ENCODE results near the gene SLAMF8.

Gene SLAMF8

DNA sequence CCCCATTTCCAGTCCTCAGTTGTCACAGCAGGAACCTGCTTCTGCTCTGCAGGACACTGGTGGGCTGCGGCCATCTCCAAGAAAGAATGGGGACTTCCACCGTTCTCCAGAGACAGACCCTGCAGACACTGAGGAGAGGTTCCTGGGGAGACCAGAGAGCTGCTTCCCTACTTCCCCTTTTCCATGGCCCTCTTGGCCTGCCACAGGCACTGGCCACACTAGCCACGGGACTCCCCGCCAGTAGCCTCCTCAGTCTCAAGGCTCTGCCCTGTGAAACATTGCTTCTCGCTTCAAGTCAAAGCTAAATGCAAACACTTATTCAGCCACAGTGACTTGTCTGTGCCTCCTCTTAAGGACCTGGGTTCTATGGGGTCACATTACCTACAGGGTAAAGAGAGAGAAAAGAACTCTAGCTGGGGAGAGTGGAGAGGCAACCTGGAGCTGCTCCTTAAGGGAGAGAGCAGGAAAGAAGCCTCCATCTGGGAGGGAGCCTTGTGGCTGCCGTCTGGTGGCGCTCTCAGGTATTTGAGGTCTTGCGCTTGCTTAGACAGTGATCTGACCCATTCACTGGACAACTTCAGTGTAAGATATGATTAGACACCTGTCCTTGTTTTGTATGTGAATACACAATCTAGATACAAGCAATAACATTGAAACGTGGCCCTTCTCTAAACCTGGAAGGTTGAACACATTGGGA lies 5.4 kb upstream of the SLAMF8 start:
- no peak for DNase-seq (ENCODE audit: low read depth)

DNA sequence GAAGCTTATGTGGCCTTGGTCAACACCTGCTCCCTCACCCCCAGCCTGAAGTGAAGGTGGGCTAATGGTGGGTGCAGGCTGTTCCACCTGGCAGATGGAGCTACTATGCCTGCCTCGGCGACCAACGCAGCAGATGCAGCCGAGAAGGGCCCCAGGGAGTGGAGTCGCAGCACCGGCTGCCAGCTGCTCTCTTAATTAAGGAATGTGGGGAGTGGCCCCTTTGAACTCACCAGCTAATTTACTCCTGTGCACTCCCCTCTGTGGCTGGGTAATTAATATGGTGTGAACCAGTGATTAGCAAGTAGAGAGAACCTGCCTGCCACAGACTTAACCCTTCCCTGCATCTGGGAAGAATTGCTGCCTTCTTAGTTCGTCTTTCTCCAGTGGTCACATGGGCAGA lies 3.3 kb upstream of the SLAMF8 start:
- DNase-seq (ENCODE audit: low read depth) = no peak

- DNase-seq (ENCODE audit: low read depth) = no peak
Observed at GRCh38 chr1:159825564-159825963, 1.1 kb upstream of the SLAMF8 start.

DNA sequence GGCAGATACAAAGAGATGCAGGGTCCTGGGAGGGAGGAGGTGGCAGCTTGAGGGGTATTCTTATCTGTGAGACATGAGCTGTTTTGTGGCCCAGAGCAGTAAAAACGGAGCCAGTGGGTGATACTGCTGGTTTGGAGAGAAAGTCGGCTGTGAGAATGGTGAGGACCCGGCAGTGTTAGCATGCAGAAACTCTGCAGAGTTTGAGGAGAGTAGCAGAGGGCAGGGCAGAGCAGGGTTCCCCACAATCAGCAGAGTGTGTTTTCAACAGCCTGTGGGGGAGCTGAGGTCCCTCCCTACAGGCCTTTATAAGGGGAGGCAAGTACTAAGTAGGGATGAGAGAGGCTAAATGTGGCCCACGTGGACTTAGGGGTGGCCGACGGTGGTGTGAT lies 423 bp downstream of the SLAMF8 start:
- DNase-seq (ENCODE audit: low read depth) = no peak

DNA sequence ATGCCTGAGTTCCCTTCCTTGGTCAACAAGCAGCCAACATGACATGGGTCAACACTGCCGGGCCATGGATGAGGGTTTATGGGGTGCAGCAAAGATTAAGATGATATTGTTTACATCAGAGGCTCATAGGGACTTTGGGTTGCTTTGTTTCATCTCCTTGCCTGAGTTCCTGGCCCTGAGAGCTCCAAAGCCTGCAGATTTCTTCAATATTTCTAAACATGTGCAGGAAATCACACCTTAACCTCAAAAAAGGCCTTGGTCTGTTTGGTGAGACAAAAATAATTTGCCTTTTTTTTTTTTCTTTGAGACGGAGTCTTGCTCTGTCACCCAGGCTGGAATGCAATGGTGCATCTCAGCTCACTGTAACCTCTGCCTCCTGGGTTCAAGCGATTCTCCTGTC lies 876 bp downstream of the SLAMF8 start:
- no peak for DNase-seq (ENCODE audit: low read depth)

DNA sequence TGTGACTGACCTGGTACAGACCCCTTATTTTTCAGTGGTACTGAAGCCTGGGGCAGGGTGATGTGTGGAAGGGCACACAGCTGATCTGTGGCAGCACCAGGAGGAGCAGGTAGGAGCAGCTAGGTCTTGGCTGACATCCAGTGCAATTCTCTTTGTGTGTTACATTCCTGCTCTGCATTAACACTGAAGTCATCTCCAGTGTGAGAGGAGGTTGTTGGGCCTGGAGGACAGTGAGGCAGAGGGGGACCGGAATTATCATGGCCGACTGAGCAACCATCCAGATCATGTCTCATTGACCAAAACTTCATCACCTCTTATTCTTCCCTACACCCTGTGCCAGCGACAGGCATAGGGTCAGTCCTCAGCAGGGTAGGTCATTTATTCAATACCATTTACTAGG lies 1.5 kb downstream of the SLAMF8 start:
- DNase-seq (ENCODE audit: low read depth) = no peak

- DNase-seq (ENCODE audit: low read depth) = no peak
Observed at GRCh38 chr1:159828581-159829272, 2.1 kb downstream of the SLAMF8 start.

DNA sequence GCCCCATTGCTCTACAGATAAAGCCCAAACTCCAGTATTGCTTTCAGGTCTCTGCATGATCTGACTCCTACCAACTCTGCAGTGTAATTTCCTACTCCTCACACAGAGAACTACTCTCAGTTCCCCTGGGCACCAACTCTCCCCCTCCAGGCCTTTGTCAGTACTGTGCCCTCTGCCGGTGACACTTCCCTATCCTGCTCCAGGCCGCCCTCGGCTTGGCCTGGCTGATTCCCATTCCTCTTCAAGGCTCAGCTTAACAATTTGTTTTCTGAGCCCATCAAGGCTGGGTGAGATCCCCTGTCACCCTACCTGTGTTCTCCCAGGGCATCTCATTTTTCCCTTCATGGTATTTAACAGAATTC lies 2.6 kb downstream of the SLAMF8 start:
- DNase-seq (ENCODE audit: low read depth) = no peak

GRCh38 chr1:159829822-159830465 lies 3.3 kb downstream of the SLAMF8 start:
- DNase-seq (ENCODE audit: low read depth) = no peak

DNA sequence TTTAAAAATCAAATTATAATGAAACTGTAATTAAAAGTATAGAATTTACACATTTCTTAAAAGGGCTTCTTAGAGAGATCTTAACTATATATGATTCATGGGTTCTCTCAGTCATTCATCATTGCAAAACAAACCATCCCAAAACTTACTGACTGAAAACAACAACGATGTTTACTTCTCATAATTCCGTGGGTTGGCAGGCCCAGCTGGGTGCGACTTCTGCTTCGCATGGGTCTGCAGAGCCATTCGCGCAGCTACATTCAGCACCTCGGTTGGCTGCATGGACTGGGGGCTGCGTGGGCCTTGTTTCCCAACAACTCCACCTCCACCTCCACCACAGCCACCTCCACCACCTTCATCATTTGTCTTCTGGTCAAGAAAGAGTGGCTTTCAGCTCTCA lies 4.0 kb downstream of the SLAMF8 start:
- no peak for DNase-seq (ENCODE audit: low read depth)

GRCh38 chr1:159831412-159832141 lies 4.9 kb downstream of the SLAMF8 start:
- DNase-seq (ENCODE audit: low read depth) = no peak

DNA sequence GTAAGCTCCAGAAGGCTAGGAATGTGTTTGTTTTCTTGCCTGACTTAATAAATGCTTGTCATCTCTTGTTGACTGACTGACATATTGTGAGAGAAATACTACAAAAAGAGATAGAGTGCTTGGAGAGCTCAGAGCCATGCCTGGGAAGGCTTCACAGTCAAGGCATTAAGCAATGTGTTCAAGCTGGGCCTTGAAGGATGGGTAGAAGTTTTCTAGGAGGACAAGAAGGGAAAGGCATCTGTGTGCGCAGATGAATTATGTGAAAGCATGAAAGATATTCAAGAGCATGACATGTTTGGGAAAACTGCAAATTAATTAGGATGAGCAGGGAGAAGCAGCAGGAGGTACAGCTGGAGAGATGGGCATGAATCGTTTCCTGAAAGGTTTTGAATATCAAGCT lies 5.6 kb downstream of the SLAMF8 start:
- DNase-seq (ENCODE audit: low read depth) = no peak

- no peak for DNase-seq (ENCODE audit: low read depth)
Observed at GRCh38 chr1:159835356-159835755, 8.7 kb downstream of the SLAMF8 start.

GRCh38 chr1:159835862-159836525 lies 9.3 kb downstream of the SLAMF8 start:
- no peak for DNase-seq (ENCODE audit: low read depth)

GRCh38 chr1:159838715-159839114 lies 12.0 kb downstream of the SLAMF8 start:
- DNase-seq (ENCODE audit: low read depth) = no peak

DNA sequence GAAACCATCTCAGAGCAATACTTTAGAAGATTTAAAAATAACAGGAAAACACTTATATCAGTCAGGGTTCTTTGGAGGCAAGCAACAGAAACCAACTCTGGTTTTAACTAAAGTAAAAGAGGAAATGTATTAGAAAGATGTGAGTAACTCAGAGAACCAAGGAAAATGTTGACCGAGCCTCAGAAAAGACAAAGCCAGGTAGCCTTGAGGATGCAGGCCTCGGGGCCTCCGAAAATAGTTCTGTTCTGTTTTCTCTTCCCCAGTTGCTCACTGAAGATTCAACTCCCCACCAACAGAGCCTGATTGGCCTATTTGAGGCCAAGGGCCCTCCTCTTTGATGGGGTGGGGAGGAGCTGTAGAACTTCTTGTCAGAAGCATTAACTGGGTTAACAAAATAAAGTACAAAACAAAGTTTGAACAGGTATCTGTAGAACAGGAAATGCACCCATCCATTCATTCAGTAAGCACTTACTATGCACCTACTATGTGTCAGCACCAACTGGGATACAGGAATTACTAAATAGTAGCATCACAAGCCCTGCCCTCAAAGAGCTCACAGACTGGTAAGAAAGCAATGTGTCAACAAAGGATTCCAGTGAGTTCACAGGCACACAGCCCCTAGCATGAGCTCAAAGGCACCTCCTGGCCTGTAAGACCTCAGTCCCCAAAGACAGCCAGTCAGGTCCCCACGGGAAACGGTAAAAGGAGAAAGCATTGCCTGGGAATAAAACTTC lies 12.6 kb downstream of the SLAMF8 start:
- DNase-seq (ENCODE audit: low read depth) = no peak

- DNase-seq (ENCODE audit: low read depth) = no peak
Observed at GRCh38 chr1:159841749-159842148, 15.1 kb downstream of the SLAMF8 start.

GRCh38 chr1:159843459-159843858 lies 16.8 kb downstream of the SLAMF8 start:
- DNase-seq (ENCODE audit: low read depth) = no peak

DNA sequence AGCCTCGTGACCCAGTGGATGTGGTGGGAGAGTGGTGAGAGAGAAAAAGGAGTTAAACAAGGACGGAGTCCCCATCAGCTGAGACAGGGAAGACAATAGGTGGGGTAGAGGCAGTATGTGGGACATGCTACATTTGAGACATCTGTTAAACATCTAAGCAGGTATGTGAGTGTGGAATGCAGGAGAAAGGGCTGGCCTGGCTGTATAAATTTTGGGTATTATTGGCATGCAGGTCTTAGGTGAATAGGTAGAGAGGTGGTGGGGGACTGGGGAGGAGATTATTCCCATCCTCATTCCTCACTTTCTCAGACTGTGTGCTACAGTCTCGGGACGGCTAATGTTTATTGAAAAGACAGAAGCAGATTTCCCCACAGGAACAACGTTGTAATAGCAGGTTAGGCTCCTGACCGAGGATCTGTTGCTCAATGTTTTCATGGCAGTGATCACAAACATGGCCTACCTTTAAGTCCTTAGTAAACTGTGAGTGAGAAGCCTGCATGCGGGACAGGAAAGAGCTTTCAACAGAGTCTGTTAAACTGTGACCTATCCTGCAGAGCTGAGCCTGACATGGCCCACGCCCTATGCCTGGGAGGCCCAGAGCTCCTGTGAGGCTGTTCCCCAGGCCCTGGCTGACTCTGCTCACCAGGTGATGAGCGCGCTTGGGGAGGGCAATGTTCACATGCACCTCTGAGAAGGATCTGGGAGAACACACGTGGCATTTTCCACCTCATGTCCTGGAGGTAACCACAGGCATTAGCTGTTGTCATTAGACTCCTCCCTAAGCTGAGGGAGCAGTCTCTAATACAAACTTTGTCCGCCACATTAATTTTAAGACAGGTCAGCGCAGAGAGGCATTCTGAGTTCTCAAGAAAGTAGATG lies 19.3 kb downstream of the SLAMF8 start:
- no peak for DNase-seq (ENCODE audit: low read depth)

DNA sequence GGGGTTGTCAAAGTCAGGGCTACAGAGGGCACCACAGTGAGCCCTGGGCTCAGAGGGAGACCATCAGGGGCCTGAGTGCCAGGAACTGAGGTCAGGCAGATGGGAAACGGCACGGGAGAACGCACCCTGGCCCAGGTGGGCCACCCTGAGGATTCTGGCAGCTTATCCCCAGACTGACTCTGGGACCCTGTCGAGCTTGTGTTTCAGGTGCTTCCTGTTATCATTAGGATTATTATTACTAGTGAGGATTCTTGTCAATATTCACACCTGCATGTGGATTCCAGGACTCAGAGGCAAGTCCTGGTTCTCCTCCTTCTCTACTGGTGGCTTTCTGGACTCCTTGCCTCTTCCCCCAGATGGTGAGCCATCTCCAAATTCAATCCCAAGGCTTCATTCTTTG lies 20.6 kb downstream of the SLAMF8 start:
- DNase-seq (ENCODE audit: low read depth) = no peak

DNA sequence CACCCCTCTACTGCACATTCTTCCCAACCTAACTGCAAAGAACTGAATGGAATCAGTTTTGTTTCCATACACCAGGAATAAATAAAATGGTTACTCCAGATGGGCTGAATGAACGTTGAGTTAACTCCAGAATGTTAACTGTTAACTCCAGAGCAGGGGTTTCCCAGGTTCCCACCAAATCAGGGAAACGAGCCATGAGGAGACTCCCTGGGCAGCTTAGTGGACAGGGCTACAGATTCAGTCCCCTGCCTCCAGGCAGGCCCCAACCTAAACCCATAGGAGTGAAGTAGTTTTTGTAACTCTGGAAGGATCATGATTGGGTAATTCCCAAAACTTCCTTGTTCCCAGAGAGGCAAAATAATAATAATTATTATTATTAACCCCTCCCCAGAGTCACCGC lies 21.7 kb downstream of the SLAMF8 start:
- no peak for DNase-seq (ENCODE audit: low read depth)
